ENCODE data around the gene FOXP3.

The FOXP3 gene

GRCh38 chrX:49250066-49250465 lies 14.4 kb downstream of the FOXP3 start:
- DNase-seq (ENCODE audit: low read depth in 2 of 2), result no peak

- no peak for DNase-seq (ENCODE audit: low read depth in 2 of 2)
Observed at GRCh38 chrX:49249616-49250015, 14.9 kb downstream of the FOXP3 start.

GRCh38 chrX:49249071-49249470 lies 15.4 kb downstream of the FOXP3 start:
- no peak for DNase-seq (ENCODE audit: low read depth in 2 of 2)

GRCh38 chrX:49247916-49248811 lies 16.3 kb downstream of the FOXP3 start:
- DNase-seq (ENCODE audit: low read depth in 2 of 2), result no peak

- no peak for DNase-seq (ENCODE audit: low read depth in 2 of 2)
Observed at GRCh38 chrX:49247346-49247745, 17.2 kb downstream of the FOXP3 start.

GRCh38 chrX:49246541-49246940 lies 18.0 kb downstream of the FOXP3 start:
- DNase-seq (ENCODE audit: low read depth in 2 of 2), result no peak

- no peak for DNase-seq (ENCODE audit: low read depth in 2 of 2)
Observed at GRCh38 chrX:49244207-49244606, 20.3 kb downstream of the FOXP3 start.

GRCh38 chrX:49243166-49243565 lies 21.3 kb downstream of the FOXP3 start:
- no peak for DNase-seq (ENCODE audit: low read depth in 2 of 2)

- DNase-seq (ENCODE audit: low read depth in 2 of 2), result no peak
Observed at GRCh38 chrX:49242545-49243066, 21.9 kb downstream of the FOXP3 start.

GRCh38 chrX:49238735-49239134 lies 25.8 kb downstream of the FOXP3 start:
- DNase-seq (ENCODE audit: low read depth in 2 of 2), result no peak

GRCh38 chrX:49237060-49237459 lies 27.4 kb downstream of the FOXP3 start:
- no peak for DNase-seq (ENCODE audit: low read depth in 2 of 2)

- DNase-seq (ENCODE audit: low read depth in 2 of 2), result no peak
Observed at GRCh38 chrX:49233887-49234555, 30.5 kb downstream of the FOXP3 start.

- no peak for DNase-seq (ENCODE audit: low read depth in 2 of 2)
Observed at GRCh38 chrX:49233176-49233575, 31.3 kb downstream of the FOXP3 start, which contains the start of gene CACNA1F. Gene CACNA1F (minus strand): TSS chrX:49233340. CDS start chrX:49233309, 31 bp downstream.

GRCh38 chrX:49232525-49232924 lies 32.0 kb downstream of the FOXP3 start:
- DNase-seq (ENCODE audit: low read depth in 2 of 2), result no peak

GRCh38 chrX:49231333-49232000 lies 33.0 kb downstream of the FOXP3 start:
- no peak for DNase-seq (ENCODE audit: low read depth in 2 of 2)

- DNase-seq (ENCODE audit: low read depth in 2 of 2), result peak; percentile 11 to 24
Observed at GRCh38 chrX:49230500-49231232, 33.8 kb downstream of the FOXP3 start.

- no peak for DNase-seq (ENCODE audit: low read depth in 2 of 2)
Observed at GRCh38 chrX:49228185-49228584, 36.3 kb downstream of the FOXP3 start.

GRCh38 chrX:49227726-49228125 lies 36.8 kb downstream of the FOXP3 start:
- DNase-seq (ENCODE audit: low read depth in 2 of 2), result no peak

- DNase-seq (ENCODE audit: low read depth in 2 of 2), result no peak
Observed at GRCh38 chrX:49226946-49227345, 37.6 kb downstream of the FOXP3 start.

GRCh38 chrX:49225858-49226257 lies 38.7 kb downstream of the FOXP3 start:
- no peak for DNase-seq (ENCODE audit: low read depth in 2 of 2)

GRCh38 chrX:49221868-49222267 lies 42.6 kb downstream of the FOXP3 start:
- DNase-seq (ENCODE audit: low read depth in 2 of 2), result no peak

- DNase-seq (ENCODE audit: low read depth in 2 of 2), result no peak
Observed at GRCh38 chrX:49220100-49220499, 44.4 kb downstream of the FOXP3 start.

Measured in stimulated activated CD8-positive, alpha-beta memory T cell treated with anti-CD3 and anti-CD28 coated beads, Interleukin-2, amount 100 ng/mL, for 1 hour (primary cell).